Stimulated activated naive CD8-positive, alpha-beta T cell treated with anti-CD3 and anti-CD28 coated beads, Interleukin-15, Interleukin-2, amounts not matched to agents 100 ng/mL and 50 ng/mL, for 24 hours (primary cell): ENCODE results near the gene KRT12.
"Not testable (repeated sequence)": the region's sequence is repeated elsewhere in the genome, so short reads cannot be mapped to it uniquely, and the experiment has no call there.

Source experiments
- H3K27ac Mint-ChIP-seq: one replicate; pipeline ENCODE4 v1.8.0; 2021; ENCODE audit warnings: mild to moderate bottlenecking, mixed read lengths
- H3K27me3 Mint-ChIP-seq: one replicate; pipeline ENCODE4 v1.8.0; 2021; ENCODE audit warnings: mixed read lengths
- H3K36me3 Mint-ChIP-seq: one replicate; pipeline ENCODE4 v1.8.0; 2021; ENCODE audit warnings: low read depth, mixed read lengths
- H3K4me1 Mint-ChIP-seq: one replicate; pipeline ENCODE4 v1.8.0; 2021; ENCODE audit warnings: low read depth, mixed read lengths
- H3K4me3 Mint-ChIP-seq: one replicate; pipeline ENCODE4 v1.8.0; 2021; ENCODE audit warnings: mild to moderate bottlenecking, mixed read lengths
- H3K9me3 Mint-ChIP-seq: one replicate; pipeline ENCODE4 v1.8.0; 2021; ENCODE audit warnings: mixed read lengths

KRT12 gene

GRCh38 chr17:40818733-40819527 lies 48.1 kb downstream of the KRT12 start:
- H3K27ac Mint-ChIP-seq: peak overlapping the region; percentile 80
- no peaks in the 10 kb centered on the region for H3K9me3 Mint-ChIP-seq
- H3K4me3 Mint-ChIP-seq: peak overlapping the region; percentile 92
- H3K27me3 Mint-ChIP-seq: peaks cover 11% of the 10 kb centered on the region
- peaks cover 25% of the 10 kb centered on the region for H3K4me1 Mint-ChIP-seq
- peaks cover 41% of the 10 kb centered on the region for H3K36me3 Mint-ChIP-seq

GRCh38 chr17:40818343-40818732 lies 48.7 kb downstream of the KRT12 start:
- Mint-ChIP-seq H3K27me3 (peaks cover 15% of the 10 kb centered on the region), H3K36me3 (peaks cover 41% of the 10 kb centered on the region), H3K27ac (peak overlapping the region; percentile 80), H3K9me3 (no peaks in the 10 kb centered on the region), H3K4me1 (peaks cover 25% of the 10 kb centered on the region), H3K4me3 (peak overlapping the region; percentile 92)

GRCh38 chr17:40817103-40817682 lies 49.8 kb downstream of the KRT12 start:
- H3K36me3 Mint-ChIP-seq: peaks cover 36% of the 10 kb centered on the region
- peaks cover 22% of the 10 kb centered on the region for H3K27me3 Mint-ChIP-seq
- H3K27ac Mint-ChIP-seq: peak overlapping the region; percentile 47
- peaks cover 25% of the 10 kb centered on the region for H3K4me1 Mint-ChIP-seq
- peak overlapping the region; percentile 92 for H3K4me3 Mint-ChIP-seq
- H3K9me3 Mint-ChIP-seq: no peaks in the 10 kb centered on the region

- peaks cover 33% of the 10 kb centered on the region for H3K36me3 Mint-ChIP-seq
- peaks cover 28% of the 10 kb centered on the region for H3K27me3 Mint-ChIP-seq
- peaks cover 25% of the 10 kb centered on the region for H3K4me1 Mint-ChIP-seq
- H3K4me3 Mint-ChIP-seq: peak overlapping the region; percentile 47
- no peaks in the 10 kb centered on the region for H3K9me3 Mint-ChIP-seq
- no peak overlapping the region for H3K27ac Mint-ChIP-seq
Measured at GRCh38 chr17:40816569-40816968, 50.5 kb downstream of the KRT12 start.

- H3K27ac Mint-ChIP-seq: no peak overlapping the region
- H3K27me3 Mint-ChIP-seq: peaks cover 37% of the 10 kb centered on the region
- H3K4me3 Mint-ChIP-seq: no peak overlapping the region
- no peaks in the 10 kb centered on the region for H3K9me3 Mint-ChIP-seq
- H3K36me3 Mint-ChIP-seq: peaks cover 27% of the 10 kb centered on the region
- peaks cover 23% of the 10 kb centered on the region for H3K4me1 Mint-ChIP-seq
Measured at GRCh38 chr17:40815381-40815780, 51.6 kb downstream of the KRT12 start.

- H3K27me3 Mint-ChIP-seq: peaks cover 45% of the 10 kb centered on the region
Measured at GRCh38 chr17:40814657-40815056, 52.4 kb downstream of the KRT12 start.

GRCh38 chr17:40813804-40814203 lies 53.2 kb downstream of the KRT12 start:
- H3K27ac Mint-ChIP-seq: no peak overlapping the region
- H3K9me3 Mint-ChIP-seq: no peaks in the 10 kb centered on the region
- H3K27me3 Mint-ChIP-seq: peaks cover 51% of the 10 kb centered on the region
- peaks cover 12% of the 10 kb centered on the region for H3K4me1 Mint-ChIP-seq
- no peak overlapping the region for H3K4me3 Mint-ChIP-seq
- H3K36me3 Mint-ChIP-seq: peaks cover 22% of the 10 kb centered on the region

More at GRCh38 chr17:40814657-40815056, 52.4 kb downstream of the KRT12 start:
- Mint-ChIP-seq H3K36me3 (peaks cover 22% of the 10 kb centered on the region), H3K4me1 (peaks cover 16% of the 10 kb centered on the region)
- not testable (repeated sequence) for H3K27ac Mint-ChIP-seq, H3K4me3 Mint-ChIP-seq, H3K9me3 Mint-ChIP-seq

- Mint-ChIP-seq H3K9me3 (no peaks in the 10 kb centered on the region), H3K4me1 (peaks cover 3% of the 10 kb centered on the region), H3K4me3 (no peak overlapping the region), H3K27me3 (peaks cover 61% of the 10 kb centered on the region), H3K36me3 (peaks cover 13% of the 10 kb centered on the region), H3K27ac (no peak overlapping the region)
Measured at GRCh38 chr17:40812639-40813038, 54.4 kb downstream of the KRT12 start.
